Endothelial cell of umbilical vein (primary cell): Measurements from ENCODE around the gene P2RY2.

ENCODE experiments used
- EZH2 ChIP-seq: IDR thresholded peaks from 2 replicates; pipeline ENCODE4 v1.6.1; 2012; ENCODE audit warnings: borderline replicate concordance, low read depth, mild to moderate bottlenecking, moderate library complexity, low read length, inconsistent platforms; ENCODE audit not compliant: severe bottlenecking
- JUN ChIP-seq: IDR thresholded peaks from 2 replicates; pipeline ENCODE4 v1.6.1; 2011; ENCODE audit warnings: borderline replicate concordance, low read depth; ENCODE audit not compliant: insufficient read length, insufficient read depth
- MYC ChIP-seq: IDR thresholded peaks from one replicate; pipeline ENCODE4 v1.6.1; 2011; ENCODE audit warnings: mild to moderate bottlenecking, low read depth, low read length
- POLR2A ChIP-seq: IDR thresholded peaks from 2 replicates; pipeline ENCODE4 v1.6.1; 2012; ENCODE audit warnings: low read depth, mild to moderate bottlenecking, control low read depth, low read length
- TF ChIP-seq, protein P1 (sequence below), 2 donors: IDR thresholded peaks; 1 replicate in 1 of 2; 2 replicates in 1 of 2; pipeline ENCODE4 v1.5.1; 2011; ENCODE audit warnings: low read length in 2 of 2, mild to moderate bottlenecking in 2 of 2, moderate library complexity in 2 of 2, control low read depth in 1 of 2, inconsistent platforms in 1 of 2, low read depth in 1 of 2; ENCODE audit not compliant: insufficient read depth in 1 of 2; ENCODE audit errors: extremely low read depth in 1 of 2
- TF ChIP-seq, protein P2 (sequence below): IDR thresholded peaks from 2 replicates; pipeline ENCODE4 v1.6.1; 2011; ENCODE audit not compliant: insufficient read depth, insufficient read length

DNA sequence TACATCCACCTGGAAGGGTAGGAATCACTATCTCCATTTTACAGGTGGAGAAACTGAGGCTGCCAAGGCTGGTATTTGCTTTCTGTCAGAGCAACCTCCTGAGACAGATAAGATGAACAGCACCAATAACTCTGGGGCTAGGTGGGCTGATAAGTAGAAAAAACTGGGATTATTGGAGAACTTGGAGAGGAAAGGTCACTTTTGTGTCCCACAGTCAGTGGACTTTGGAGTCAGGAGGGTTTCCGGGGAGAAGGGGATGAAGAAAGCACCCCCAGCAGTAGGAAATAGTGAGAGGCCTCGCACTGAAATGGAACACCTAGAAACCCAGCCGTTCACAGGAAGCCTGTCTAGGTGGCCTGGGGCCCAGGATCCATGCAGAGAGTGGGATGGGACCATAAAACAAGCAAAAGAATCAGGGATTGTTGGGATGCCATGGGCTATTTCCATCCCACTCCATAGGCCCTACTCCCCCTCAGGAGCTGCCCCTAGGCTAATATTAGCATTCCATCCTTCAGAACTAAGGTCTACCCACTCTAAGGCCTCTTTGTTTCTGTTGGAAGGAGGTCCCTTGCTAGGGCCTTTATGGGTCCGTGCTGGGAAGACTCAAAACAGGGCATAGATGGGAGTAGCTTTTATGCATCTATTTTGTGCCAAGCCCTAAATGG is 45.0 kb upstream of the P2RY2 start:
- TF ChIP-seq, protein P1, sequence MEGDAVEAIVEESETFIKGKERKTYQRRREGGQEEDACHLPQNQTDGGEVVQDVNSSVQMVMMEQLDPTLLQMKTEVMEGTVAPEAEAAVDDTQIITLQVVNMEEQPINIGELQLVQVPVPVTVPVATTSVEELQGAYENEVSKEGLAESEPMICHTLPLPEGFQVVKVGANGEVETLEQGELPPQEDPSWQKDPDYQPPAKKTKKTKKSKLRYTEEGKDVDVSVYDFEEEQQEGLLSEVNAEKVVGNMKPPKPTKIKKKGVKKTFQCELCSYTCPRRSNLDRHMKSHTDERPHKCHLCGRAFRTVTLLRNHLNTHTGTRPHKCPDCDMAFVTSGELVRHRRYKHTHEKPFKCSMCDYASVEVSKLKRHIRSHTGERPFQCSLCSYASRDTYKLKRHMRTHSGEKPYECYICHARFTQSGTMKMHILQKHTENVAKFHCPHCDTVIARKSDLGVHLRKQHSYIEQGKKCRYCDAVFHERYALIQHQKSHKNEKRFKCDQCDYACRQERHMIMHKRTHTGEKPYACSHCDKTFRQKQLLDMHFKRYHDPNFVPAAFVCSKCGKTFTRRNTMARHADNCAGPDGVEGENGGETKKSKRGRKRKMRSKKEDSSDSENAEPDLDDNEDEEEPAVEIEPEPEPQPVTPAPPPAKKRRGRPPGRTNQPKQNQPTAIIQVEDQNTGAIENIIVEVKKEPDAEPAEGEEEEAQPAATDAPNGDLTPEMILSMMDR (IDR thresholded peaks at IDR 0.05; ENCODE audit: extremely low read depth in 1 of 2, insufficient read depth in 1 of 2, low read depth in 1 of 2, low read length in 2 of 2) = no peak
- no peak for TF ChIP-seq EZH2
- TF ChIP-seq, protein P2, sequence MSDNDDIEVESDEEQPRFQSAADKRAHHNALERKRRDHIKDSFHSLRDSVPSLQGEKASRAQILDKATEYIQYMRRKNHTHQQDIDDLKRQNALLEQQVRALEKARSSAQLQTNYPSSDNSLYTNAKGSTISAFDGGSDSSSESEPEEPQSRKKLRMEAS = no peak
- no peak for TF ChIP-seq JUN
- no peak for TF ChIP-seq MYC
- TF ChIP-seq POLR2A = no peak
